Measurements from ENCODE around the gene STX8.

The STX8 gene

DNA sequence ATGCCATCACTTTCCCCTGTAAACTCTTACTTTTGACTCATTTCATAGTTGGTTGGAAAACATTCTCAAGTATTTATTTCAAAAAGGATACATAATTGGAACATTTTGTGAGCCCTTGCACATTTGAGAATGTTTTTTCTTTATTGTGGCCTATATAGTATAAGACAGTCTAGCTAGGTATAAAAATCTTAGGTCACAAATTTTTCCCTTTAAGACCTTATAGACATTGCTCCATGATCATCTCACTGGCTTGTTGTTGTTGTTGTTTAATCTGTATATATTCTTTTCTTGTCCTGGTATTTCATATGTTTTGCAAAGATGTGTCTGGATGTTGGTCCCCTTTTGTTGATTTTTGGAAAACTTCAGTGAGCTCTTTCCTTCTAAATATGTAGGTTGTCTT, 360.2 kb downstream of the STX8 start:
- intact Hi-C loops (cut with DNase I) = no loop called here

GRCh38 chr17:9213303-9213640, 362.3 kb downstream of the STX8 start:
- intact Hi-C loops (cut with DNase I) = no loop called here
- DNase-seq = no peak

More for the DNA sequence above, 360.2 kb downstream of the STX8 start:
- no peak for DNase-seq

DNA sequence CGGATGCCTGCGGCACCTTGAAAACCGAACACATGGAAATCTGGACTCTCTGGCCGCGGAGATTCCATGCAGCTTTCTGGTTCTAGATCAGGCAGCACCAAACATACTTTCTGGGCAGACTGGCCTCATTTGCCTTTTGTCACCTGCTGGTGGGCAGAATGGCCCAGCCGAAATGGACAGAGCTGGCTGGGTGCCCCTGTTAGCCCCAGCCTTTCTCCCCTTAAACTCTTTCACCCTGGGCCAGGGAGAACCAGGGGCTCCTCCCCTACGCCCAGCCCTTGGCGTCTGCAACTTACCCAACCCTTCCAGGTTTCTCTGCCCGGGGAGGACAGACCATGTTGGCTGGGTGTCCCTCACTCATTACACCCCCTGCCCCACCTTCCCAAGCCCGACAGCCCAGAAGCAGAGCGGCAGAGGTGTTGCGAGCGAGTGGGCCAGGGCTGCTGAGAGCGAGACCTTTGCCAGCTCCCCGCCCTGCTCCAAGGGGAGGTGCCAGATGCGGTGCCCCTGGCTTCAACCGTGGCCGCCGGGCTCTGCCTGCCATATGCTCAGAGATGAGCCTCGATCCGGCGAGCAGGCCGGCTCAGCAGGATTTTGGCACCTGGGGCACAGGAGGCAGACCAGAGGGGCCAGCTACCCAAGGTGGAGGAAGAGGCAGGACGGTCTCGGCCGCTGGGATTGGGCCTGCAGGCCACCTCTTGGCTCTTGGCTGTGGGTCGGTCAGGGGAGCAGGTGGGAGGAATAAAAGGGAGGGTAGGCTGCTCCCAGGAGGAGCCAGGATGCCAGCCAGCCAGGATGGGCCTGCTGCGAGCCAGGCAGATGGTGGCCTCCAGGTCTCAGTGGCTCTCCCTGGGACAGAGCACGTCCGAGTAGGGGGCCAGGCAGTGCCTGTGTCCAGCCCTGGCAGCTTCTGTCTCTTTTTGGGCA, 363.0 kb downstream of the STX8 start:
- intact Hi-C loops (cut with DNase I) = no loop called here
- DNase-seq = no peak

DNA sequence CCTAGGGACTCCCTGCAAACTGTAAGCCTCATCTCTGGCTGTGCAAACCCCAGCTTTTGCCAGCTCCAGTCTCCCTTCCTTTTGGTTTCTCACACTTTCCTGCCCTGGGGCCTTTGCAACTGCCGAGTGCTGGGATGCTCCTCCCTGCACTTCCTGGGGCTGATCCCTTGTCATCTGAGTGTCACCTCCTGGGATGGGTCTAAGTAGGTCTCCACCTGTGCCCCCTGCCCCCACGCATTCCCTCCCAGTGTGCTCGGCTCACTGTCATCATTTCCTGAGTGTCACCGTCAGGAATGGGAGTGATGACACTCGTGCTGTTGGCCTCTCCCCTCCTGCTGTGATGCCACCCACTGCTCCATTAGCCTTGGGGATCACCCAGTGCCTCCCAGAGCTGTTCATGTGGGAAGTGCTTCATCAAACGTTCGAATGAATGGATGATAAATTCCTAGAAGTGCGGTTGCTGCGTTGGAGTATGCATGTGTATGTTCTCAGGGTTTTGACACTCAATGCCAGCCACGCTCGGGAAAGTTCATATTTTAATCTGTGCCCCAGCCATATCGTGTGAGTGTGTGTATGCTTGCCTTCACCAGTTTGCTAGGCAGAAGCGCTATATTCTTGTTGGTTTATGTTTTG, 364.4 kb downstream of the STX8 start:
- intact Hi-C loops (cut with DNase I) = no loop called here
- peak in 32 of 42 donors; percentile 9 to 76 (median 50) for DNase-seq

GRCh38 chr17:9209781-9210370, 365.7 kb downstream of the STX8 start:
- DNase-seq = no peak
- intact Hi-C loops (cut with DNase I) = no loop called here

DNA sequence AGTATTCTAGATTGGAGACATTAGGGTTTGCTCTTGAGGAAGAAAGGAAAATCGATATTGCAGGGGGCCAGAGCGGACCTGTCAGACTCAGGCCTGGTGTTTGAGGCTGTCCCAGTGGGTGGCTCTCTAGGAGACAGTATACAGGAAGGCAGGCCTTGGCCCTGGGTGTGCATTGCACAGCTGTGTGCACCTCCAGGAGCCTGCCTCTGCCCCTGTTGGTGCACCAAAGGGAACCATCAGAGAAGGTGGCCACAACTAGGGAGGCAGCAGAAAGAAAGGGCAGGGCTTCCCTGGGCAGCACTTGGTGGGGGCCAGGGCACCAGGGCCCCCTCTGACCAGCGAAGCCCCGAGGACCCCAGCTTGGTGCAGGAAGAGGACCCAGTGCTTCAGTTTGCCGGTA, 366.3 kb downstream of the STX8 start:
- no peak for DNase-seq
- intact Hi-C loops (cut with DNase I) = no loop called here

DNA sequence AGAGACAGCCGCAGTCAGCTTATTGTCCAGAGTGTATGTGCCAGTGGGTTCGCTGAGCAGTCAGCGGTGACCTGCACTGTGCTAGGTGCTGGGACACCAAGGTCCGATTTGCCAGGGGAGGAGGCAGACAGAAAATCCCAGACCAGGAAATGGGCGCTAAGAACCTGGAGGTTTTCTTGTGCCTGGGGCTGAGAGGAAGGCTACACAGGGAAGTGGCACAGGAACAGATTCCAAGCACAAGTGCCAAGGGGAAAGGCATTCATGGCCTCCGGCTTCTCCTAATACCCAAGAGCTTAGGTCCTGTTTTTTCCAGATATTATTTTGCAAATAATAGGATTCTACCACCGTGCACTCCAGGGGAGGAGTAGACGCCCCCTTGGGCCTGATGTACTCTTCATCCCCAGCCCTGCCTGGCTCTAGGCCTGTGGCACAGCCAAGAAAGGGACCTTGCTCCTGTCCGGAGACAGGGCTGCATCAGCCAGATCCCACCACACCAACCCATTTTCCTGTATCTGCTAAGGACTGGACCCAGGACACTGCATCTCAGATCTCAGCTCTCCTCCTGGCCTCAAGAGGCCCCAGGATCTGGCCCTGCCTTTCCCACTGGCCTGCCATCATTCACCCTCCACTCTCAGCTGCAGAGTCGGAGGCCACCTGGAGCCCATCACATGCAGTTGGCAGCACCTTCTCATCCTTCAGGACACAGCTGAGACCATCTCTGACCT, 367.1 kb downstream of the STX8 start:
- intact Hi-C loops (cut with DNase I) = no loop called here
- no peak for DNase-seq

DNA sequence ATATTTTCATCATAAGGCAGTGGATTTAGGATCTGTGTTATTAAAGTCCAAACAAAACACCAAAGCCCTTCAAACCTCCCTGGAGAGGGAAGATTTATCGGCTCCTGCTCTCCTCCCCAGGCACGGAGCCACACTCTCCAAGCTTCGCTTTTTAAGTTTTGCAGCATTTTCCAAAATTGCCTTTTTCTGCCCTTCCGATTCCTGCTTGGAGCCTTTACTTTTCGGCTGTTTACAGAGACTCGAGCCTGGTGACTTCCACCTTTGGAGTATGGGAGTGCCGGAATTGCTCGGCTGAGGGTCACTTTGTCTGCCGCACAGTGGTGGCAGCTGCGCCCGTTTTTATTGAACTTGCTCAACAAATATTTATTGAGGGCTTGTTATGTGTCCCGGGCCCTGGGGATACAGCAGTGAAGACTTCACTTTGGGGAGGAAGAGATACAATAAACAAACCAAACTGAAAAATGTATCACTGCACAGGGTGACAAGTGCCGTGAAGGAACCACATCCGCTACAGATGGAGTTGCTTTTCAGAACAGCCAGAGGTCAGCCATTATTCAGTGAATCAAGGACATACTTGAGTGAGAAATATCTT, 368.8 kb downstream of the STX8 start:
- no peak for DNase-seq
- intact Hi-C loops (cut with DNase I) = no loop called here

DNA sequence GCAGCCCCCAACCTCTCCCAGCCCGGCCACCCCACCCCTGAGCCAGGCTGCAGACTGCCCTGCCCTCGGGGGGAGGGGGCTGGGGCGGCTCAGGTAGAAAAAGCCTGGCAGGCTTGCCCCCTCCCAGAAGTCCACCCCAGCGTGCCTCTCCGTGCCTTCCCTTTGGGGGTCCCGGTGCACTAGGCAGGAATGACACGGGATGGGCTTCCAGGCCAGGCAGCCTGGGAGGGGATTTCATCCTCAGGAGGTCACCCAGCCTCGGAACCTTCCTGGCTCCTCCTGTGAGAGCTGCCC, 369.3 kb downstream of the STX8 start:
- DNase-seq = no peak
- intact Hi-C loops (cut with DNase I) = no loop called here

GRCh38 chr17:9205520-9206409, 369.9 kb downstream of the STX8 start:
- no peak for DNase-seq

GRCh38 chr17:9204637-9205329, 370.8 kb downstream of the STX8 start:
- intact Hi-C loops (cut with DNase I) = no loop called here
- DNase-seq = peak in 4 of 42 donors; percentile 11 to 26 (median 20)

More at GRCh38 chr17:9205520-9206409, 369.9 kb downstream of the STX8 start:
- intact Hi-C loops (cut with DNase I) = no loop called here

- DNase-seq = no peak
- intact Hi-C loops (cut with DNase I) = no loop called here
Observed at GRCh38 chr17:9203771-9204425, 371.7 kb downstream of the STX8 start.

GRCh38 chr17:9202532-9202931, 373.1 kb downstream of the STX8 start:
- no peak for DNase-seq
- intact Hi-C loops (cut with DNase I) = no loop called here

- DNase-seq = no peak
- intact Hi-C loops (cut with DNase I) = no loop called here
Observed at GRCh38 chr17:9200699-9201359, 374.8 kb downstream of the STX8 start.
